Astrocyte (in vitro differentiated cells and primary cell): Measurements from ENCODE around the gene EPN2. TPM values are rescaled to one million over a fixed set of nuclear protein-coding genes. Genes with fewer than 3 reads are reported as not detected.

Experiments used
- DNase-seq: peaks from one replicate; pipeline ENCODE4 v3.0.0-alpha.2; 2010; ENCODE audit warnings: low read depth
- FAIRE-seq: peaks from 2 replicates; lab custom pipeline; 2011; peaks lifted over from hg19 to GRCh38; lab: Jason Lieb, UNC
- H2AFZ ChIP-seq: 2 replicates; pipeline ENCODE4 v1.6.0; 2012; ENCODE audit warnings: low read depth, low read length, inconsistent platforms
- H3K27ac ChIP-seq: 2 replicates; pipeline ENCODE4 v1.5.1; 2011; ENCODE audit warnings: low read depth, low read length, inconsistent platforms
- H3K27me3 ChIP-seq: 2 replicates; pipeline ENCODE4 v1.6.0; 2011; ENCODE audit warnings: low read length, inconsistent platforms; ENCODE audit not compliant: insufficient read depth
- H3K36me3 ChIP-seq: 2 replicates; pipeline ENCODE4 v1.5.1; 2011; ENCODE audit warnings: low read length, inconsistent platforms; ENCODE audit not compliant: insufficient read depth
- H3K4me1 ChIP-seq: 2 replicates; pipeline ENCODE4 v1.5.1; 2011; ENCODE audit warnings: low read length, inconsistent platforms; ENCODE audit not compliant: insufficient read depth
- H3K4me2 ChIP-seq: 2 replicates; pipeline ENCODE4 v1.6.0; 2012; ENCODE audit warnings: low read length, inconsistent platforms
- H3K4me3 ChIP-seq: 2 replicates; pipeline ENCODE4 v1.5.1; 2011; ENCODE audit warnings: low read depth, mild to moderate bottlenecking, low read length, inconsistent platforms; ENCODE audit not compliant: insufficient read depth
- H3K79me2 ChIP-seq: 2 replicates; pipeline ENCODE4 v1.6.0; 2012; ENCODE audit warnings: mild to moderate bottlenecking, low read length, inconsistent platforms; ENCODE audit not compliant: insufficient read depth
- H3K9ac ChIP-seq: 2 replicates; pipeline ENCODE4 v1.6.0; 2012; ENCODE audit warnings: mild to moderate bottlenecking, low read length, inconsistent platforms
- H3K9me3 ChIP-seq: 2 replicates; pipeline ENCODE4 v1.5.1; 2012; ENCODE audit warnings: low read depth, mild to moderate bottlenecking, low read length, inconsistent platforms; ENCODE audit not compliant: insufficient read depth
- H4K20me1 ChIP-seq: 2 replicates; pipeline ENCODE4 v1.6.0; 2012; ENCODE audit warnings: low read length, inconsistent platforms; ENCODE audit not compliant: insufficient read depth
- H3K27ac Mint-ChIP-seq: one replicate; pipeline ENCODE4 v1.8.0; 2021; ENCODE audit warnings: mild to moderate bottlenecking, mixed read lengths; ENCODE audit not compliant: unreplicated experiment
- H3K27me3 Mint-ChIP-seq: one replicate; pipeline ENCODE4 v1.8.0; 2021; ENCODE audit warnings: low read depth, mixed read lengths; ENCODE audit not compliant: unreplicated experiment
- H3K36me3 Mint-ChIP-seq: one replicate; pipeline ENCODE4 v1.8.0; 2021; ENCODE audit warnings: low read depth, mixed read lengths; ENCODE audit not compliant: unreplicated experiment
- H3K4me1 Mint-ChIP-seq: one replicate; pipeline ENCODE4 v1.8.0; 2021; ENCODE audit warnings: low read depth, mixed read lengths; ENCODE audit not compliant: unreplicated experiment
- H3K4me3 Mint-ChIP-seq: one replicate; pipeline ENCODE4 v1.8.0; 2021; ENCODE audit warnings: mild to moderate bottlenecking, moderate library complexity, mixed read lengths; ENCODE audit not compliant: unreplicated experiment
- H3K9me3 Mint-ChIP-seq: one replicate; pipeline ENCODE4 v1.8.0; 2021; ENCODE audit warnings: mild to moderate bottlenecking, mixed read lengths; ENCODE audit not compliant: unreplicated experiment
- EZH2 ChIP-seq: IDR thresholded peaks from 2 replicates; pipeline ENCODE4 v1.6.1; 2012; ENCODE audit warnings: mild to moderate bottlenecking, low read length, inconsistent platforms; ENCODE audit not compliant: insufficient read depth
- total RNA-seq: library from RNA; stranded (reverse); gene quantifications from 2 replicates; pipeline ENCODE4 v1.2.1, GENCODE V29; 2021
- TF ChIP-seq, protein P1 (sequence below): IDR thresholded peaks from 2 replicates; pipeline ENCODE4 v1.5.1; 2011; ENCODE audit warnings: low read depth, mild to moderate bottlenecking, inconsistent platforms, low read length, moderate library complexity; ENCODE audit not compliant: insufficient read depth

The EPN2 gene
- total RNA-seq, 1 donor from 2014 or later = 48.7 TPM

DNA sequence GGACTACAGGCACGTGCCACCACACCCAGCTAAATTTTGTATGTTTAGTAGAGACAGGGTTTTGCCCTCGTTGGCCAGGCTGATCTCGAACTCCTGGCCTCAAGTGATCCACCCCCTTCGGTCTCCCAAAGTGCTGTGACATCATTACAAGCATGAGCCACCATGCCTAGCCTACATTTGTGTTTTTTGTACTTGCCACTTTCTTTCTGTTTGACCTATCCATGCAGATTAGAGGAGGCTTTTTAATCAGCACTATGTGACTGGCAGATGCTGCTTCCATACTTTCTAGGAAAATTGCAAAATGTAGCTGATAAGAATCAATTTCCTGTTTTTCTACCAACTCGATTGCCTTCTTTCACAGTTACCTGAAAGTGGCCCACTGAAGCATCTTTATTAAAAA lies 68.1 kb downstream of the EPN2 start:
- H3K9ac ChIP-seq = no peak overlapping the region
- peaks cover 9% of the 10 kb centered on the region for H3K36me3 Mint-ChIP-seq
- no peak overlapping the region for H3K27ac Mint-ChIP-seq
- no peaks in the 10 kb centered on the region for H3K36me3 ChIP-seq
- H3K4me3 ChIP-seq = no peak overlapping the region
- H3K4me3 Mint-ChIP-seq = no peak overlapping the region
- peaks cover 67% of the 10 kb centered on the region for H4K20me1 ChIP-seq
- no peak for DNase-seq
- no peaks in the 10 kb centered on the region for H3K9me3 Mint-ChIP-seq
- peaks cover 29% of the 10 kb centered on the region for H3K4me1 Mint-ChIP-seq
- H2AFZ ChIP-seq = no peak overlapping the region
- no peak for TF ChIP-seq EZH2
- TF ChIP-seq, protein P1, sequence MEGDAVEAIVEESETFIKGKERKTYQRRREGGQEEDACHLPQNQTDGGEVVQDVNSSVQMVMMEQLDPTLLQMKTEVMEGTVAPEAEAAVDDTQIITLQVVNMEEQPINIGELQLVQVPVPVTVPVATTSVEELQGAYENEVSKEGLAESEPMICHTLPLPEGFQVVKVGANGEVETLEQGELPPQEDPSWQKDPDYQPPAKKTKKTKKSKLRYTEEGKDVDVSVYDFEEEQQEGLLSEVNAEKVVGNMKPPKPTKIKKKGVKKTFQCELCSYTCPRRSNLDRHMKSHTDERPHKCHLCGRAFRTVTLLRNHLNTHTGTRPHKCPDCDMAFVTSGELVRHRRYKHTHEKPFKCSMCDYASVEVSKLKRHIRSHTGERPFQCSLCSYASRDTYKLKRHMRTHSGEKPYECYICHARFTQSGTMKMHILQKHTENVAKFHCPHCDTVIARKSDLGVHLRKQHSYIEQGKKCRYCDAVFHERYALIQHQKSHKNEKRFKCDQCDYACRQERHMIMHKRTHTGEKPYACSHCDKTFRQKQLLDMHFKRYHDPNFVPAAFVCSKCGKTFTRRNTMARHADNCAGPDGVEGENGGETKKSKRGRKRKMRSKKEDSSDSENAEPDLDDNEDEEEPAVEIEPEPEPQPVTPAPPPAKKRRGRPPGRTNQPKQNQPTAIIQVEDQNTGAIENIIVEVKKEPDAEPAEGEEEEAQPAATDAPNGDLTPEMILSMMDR = no peak
- peaks cover 17% of the 10 kb centered on the region for H3K4me1 ChIP-seq
- FAIRE-seq = no peak
- no peak overlapping the region for H3K4me2 ChIP-seq
- peaks cover 31% of the 10 kb centered on the region for H3K79me2 ChIP-seq
- H3K27me3 ChIP-seq = no peaks in the 10 kb centered on the region
- H3K27me3 Mint-ChIP-seq = peaks cover 2% of the 10 kb centered on the region
- H3K27ac ChIP-seq = no peak overlapping the region
- no peaks in the 10 kb centered on the region for H3K9me3 ChIP-seq

DNA sequence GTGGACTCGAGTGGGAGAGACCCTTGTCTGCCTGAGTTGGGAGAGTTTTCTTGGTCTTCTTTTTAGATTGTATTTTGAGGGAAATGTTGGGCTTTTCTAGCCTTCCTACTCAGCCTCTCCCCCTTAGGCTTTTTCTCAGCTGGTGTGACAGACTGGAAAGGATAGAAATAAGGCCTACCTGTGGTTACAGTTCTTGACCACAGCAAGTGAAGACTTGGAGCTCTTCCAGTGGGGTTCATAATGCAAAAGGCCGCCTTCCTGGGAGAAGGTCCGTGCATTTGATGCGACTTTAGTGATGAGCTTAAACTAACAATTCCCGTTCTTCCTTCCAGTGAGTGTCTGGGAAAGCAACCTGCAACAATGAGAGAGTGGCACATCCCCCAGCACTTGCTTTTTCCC lies 68.6 kb downstream of the EPN2 start:
- Mint-ChIP-seq H3K27ac (no peak overlapping the region), H3K4me3 (no peak overlapping the region), H3K4me1 (peaks cover 29% of the 10 kb centered on the region), H3K36me3 (peaks cover 9% of the 10 kb centered on the region), H3K27me3 (peaks cover 2% of the 10 kb centered on the region), H3K9me3 (no peaks in the 10 kb centered on the region)
- Histone ChIP-seq H3K9me3 (no peaks in the 10 kb centered on the region), H3K4me3 (no peak overlapping the region), H3K4me1 (peaks cover 17% of the 10 kb centered on the region), H3K27me3 (no peaks in the 10 kb centered on the region), H2AFZ (no peak overlapping the region), H4K20me1 (peaks cover 65% of the 10 kb centered on the region), H3K9ac (no peak overlapping the region), H3K79me2 (peaks cover 31% of the 10 kb centered on the region), H3K4me2 (no peak overlapping the region), H3K27ac (no peak overlapping the region), H3K36me3 (no peaks in the 10 kb centered on the region)
- FAIRE-seq (no peak), DNase-seq (no peak)
- TF ChIP-seq, protein P1 = no peak
- TF ChIP-seq EZH2 = no peak

DNA sequence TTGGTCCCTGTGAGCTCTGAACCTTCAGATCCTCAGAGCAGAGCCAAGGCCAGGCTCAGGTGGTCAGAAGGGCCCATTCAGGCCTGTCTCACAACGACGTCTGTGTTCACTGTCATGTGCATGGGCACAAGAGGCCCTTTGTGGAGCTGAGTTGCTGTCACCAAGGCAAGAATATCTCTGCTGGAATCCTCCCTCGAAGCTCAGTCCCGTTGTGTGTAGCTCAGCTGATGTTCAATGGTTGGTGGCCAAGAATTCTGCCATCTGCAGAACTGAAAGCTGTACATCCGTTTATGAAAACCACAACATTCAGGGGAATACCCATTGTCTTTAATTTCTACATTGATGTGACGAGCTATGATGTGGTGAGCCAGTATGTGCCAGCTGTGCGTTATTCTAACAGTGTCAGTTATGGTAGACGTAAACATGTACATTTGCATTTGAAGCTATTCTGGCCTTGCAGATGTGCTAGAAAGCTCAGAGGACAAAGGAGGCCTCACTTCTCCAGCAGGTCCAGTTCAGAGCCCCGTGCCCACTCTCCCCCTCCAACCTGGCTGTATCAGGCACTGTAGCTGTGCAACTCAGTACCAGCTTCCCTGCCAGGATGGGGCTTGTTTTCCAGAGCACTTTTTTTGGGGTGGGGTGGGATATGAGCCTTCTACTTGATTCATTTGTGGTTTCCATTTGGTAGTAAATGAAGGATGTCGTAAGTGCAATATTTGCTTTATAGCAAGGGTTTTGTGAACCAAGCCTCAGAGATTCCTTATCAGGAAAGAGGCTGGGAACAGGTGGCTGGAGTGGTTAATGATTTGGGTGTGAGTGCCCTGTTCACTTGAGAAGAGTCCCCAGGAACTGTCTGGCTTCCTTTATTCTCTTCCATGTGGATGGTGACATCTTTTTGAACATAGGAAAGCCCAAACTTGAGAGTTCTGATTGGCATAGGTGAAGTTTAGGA lies 69.3 kb downstream of the EPN2 start:
- TF ChIP-seq, protein P1 = no peak
- no peak for TF ChIP-seq EZH2
- peaks cover 29% of the 10 kb centered on the region for H3K4me1 Mint-ChIP-seq
- peaks cover 6% of the 10 kb centered on the region for H3K36me3 Mint-ChIP-seq

More for the DNA sequence above, 69.3 kb downstream of the EPN2 start:
- DNase-seq (no peak), FAIRE-seq (no peak)
- Histone ChIP-seq H3K27me3 (no peaks in the 10 kb centered on the region), H3K4me1 (peaks cover 22% of the 10 kb centered on the region), H2AFZ (no peak overlapping the region), H3K4me3 (no peak overlapping the region), H3K4me2 (no peak overlapping the region), H3K36me3 (no peaks in the 10 kb centered on the region), H3K79me2 (peaks cover 27% of the 10 kb centered on the region), H3K27ac (no peak overlapping the region), H3K9ac (no peak overlapping the region), H4K20me1 (peaks cover 61% of the 10 kb centered on the region), H3K9me3 (no peaks in the 10 kb centered on the region)
- Mint-ChIP-seq H3K4me3 (no peak overlapping the region), H3K9me3 (no peaks in the 10 kb centered on the region), H3K27ac (no peak overlapping the region), H3K27me3 (peaks cover 2% of the 10 kb centered on the region)
